Activated gamma-delta T cell treated with Interleukin-2 at 50 U/mL for 16 hours (primary cell): Measurements from ENCODE around the gene SRPK2.
A peak's percentile ranks its signal among the peaks of the same experiment; 100 is the strongest.
"Not testable (repeated sequence)": the region's sequence is repeated elsewhere in the genome, so short reads cannot be mapped to it uniquely, and the experiment has no call there.

Source experiments
- DNase-seq: peaks from one replicate; pipeline ENCODE4 v3.0.0-alpha.2; 2020

Gene SRPK2

DNA sequence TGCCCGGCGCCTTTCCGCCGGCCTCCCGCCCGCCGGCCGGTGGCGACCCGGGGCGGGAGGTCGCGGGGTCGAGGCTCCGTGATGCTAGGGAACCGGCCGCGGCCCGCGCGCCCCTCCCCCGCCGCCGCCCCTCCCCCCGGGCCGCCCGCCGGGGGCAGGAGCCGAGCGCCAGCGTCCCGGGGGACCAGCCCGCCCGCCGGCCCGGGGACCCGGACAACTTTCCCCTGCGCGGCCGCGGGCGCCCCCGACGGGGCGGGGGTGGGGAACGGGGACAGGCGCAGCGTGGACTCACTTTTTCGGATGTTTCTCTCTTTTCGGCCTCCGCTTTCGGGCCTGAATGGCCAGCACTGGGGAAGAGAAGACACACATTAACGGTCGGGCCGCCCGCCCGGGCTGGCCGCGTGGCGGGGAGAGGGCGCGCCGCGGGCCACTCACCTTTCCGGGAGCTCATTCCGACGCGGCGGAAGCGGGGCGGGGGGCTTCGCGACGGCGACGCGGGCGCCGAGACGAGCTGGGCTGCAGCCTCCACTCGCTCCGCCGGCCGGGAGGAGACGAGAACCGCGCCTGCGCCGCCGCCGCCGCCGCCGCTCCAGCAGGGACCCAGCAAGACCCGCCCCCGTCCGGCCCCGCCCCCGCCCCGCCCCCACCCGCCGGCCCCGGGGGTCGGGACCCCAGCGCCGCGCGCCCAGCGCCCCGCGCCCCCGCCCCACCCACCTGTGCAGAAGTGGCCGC, at the start of gene SRPK2:
Gene SRPK2 (minus strand): TSS at position 566 of the 732 bp plus-strand sequence.
- DNase-seq: peak; percentile 71

DNA sequence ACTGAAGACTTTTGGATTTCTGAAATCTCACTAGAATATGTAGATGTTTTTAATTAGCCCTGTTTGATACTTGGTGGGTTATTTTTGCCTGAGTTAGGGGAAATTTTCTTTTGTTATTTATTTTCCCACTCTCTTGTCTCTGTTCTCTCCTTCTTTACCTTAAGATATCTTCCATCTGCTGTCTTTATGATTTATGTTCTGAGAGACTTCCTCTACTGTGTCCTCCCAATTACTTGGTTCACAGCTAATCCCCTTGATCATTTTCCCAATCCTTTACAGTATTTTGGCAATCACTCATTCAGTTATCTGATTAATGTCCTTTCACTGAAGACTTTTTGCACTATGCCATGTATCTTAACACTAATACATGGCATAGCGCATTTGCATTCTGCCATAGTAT, 49.5 kb upstream of the SRPK2 start:
- no peak for DNase-seq

DNA sequence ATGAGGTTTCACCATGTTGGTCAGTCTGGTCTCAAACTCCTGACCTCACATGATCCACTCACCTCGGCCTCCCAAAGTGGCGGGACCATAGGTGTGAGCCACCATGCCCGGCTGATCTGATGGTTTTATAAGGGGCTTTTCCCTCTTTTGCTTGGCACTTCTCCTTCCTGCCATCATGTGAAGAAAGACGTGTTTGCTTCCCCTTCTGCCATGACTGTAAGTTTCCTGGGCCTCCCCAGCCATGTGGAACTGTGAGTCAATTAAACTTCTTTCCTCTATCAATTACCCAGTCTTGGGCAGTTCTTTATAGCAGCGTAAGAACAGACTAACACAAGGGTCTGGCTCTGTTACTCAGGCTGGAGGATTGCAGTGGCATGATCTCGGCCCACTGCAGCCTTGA, 48.6 kb upstream of the SRPK2 start:
- not testable (repeated sequence) for DNase-seq

DNA sequence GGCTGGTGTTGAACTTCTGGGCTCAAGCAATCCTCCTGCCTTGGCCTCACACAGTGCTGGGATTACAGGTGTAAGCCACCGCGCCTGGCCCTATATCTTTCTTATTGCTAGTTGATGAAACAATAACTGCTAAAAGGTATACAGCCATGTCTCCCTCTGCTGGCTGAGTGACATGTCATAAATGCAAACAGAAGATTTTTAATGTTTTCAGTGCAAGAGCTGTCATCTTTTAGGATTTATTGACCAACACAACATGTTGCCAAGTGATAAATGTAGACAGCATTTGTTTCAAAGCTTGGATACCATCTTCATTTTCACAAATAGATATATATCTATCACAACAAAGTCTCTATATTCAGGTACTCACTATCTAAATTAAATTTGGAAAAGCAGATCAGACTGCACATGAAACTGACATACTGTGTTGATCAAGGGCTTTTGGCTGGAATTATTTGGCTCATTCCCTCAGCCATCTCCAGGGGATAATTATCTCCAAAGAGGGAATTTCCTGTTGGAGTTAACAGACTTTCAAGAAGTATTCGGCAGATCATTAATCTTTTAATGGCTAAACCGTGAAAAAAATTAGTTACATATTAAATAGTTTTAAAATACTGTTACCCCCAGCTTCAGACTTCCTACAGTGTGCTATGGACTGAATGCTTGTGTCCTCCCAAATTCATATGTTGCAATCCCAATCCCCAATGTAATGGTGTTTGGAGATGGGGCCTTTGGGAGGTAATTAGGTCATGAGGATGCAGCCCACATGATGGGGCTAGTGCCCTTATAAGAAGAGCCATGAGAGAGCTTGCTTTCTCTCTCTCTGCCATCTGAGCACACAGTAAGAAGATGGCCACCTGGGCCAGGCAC, 41.3 kb upstream of the SRPK2 start:
- peak; percentile 56 for DNase-seq

DNA sequence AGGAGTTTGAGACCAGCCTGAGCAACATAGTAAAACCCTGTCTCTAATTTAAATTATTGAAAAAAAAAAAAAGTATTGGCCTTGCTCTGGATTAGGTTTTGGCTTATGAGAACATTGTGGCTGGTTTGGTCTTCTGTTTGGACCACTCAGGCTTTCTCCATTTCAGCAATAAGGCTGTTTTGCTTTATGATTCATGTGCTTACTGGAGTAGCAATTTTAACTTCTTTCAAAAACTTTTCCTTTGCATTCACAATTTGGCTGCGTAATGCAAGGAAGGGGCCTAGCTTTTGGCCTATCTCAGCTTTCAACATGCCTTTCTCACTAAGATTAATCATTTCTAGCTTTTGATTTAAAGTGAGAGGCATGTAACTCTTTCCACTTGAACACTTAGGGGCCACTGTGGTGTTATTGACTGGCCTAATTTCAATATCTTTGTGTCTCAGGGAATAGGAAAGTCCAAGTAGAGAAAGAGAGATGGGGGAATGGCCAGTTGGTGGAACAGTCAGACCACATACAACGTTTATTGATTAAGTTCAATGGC, 38.0 kb upstream of the SRPK2 start:
- no peak for DNase-seq

DNA sequence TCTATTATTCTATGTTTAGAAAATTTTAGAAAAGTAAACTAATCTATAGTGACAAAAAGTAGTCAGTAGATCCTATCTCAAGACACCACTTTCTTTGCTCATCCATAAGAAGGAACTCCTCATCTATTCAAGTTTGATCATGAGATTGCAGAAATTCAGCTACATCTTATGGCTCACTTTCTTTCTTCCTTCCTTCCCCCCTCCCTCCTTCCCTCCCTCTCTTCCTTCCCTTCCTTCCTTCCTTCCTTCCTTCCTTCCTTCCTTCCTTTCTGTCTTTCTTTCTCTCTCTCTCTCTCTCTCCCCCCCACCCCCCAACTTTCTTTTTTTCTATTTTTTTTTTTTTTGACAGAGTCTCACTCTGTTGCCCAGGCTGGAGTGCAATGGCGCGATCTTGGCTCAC, 35.3 kb upstream of the SRPK2 start:
- no peak for DNase-seq

DNA sequence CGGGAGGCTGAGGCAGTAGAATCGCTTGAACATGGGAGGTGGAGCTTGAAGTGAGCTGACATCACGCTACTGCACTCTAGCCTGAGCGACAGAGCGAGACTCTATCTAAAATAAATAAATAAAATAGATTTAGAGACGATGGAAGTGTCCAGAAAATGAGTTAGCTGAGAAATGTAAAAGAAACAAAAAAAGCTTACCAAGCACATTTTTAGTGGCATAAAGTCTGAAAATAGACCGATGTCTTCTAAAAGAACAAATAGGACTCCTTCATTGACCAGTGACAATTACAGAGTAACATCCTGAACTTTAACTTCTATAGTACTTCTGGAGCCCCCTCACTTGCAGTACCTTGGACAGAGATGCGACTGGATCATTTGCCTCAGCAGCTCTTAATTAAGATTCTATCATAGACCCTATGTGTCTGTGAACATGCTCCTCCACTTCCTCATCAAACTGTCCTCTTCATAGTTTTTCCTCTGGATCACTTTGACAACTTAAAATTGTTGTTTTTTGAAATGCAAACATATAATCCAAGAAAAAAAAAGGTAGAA, 25.2 kb upstream of the SRPK2 start:
- no peak for DNase-seq

DNA sequence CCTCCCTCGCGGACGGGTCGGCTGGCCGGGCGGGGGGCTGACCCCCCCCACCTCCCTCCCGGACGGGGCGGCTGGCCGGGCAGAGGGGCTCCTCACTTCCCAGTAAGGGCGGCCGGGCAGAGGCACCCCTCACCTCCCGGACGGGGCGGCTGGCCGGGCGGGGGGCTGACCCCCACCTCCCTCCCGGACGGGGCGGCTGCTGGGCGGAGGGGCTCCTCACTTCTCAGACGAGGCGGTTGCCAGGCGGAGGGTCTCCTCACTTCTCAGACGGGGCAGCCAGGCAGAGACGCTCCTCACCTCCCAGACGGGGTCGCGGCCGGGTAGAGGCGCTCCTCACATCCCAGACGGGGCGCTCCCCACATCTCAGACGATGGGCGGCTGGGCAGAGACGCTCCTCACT, 22.1 kb upstream of the SRPK2 start:
- not testable (repeated sequence) for DNase-seq

DNA sequence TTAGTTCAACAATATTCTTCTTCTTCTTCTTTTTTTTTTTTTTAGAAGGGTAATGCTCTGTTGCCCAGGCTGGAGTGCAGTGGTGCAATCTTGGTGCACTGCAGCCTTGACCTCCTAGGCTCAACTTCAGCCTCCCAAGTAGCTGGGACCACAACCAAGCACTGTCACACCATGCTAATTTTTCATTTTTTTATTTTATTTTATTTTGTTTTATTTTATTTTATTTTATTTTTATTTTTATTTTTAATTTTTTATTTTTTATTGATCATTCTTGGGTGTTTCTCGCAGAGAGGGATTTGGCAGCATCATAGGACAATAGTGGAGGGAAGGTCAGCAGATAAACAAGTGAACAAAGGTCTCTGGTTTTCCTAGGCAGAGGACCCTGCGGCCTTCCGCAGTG, 21.1 kb upstream of the SRPK2 start:
- not testable (repeated sequence) for DNase-seq

DNA sequence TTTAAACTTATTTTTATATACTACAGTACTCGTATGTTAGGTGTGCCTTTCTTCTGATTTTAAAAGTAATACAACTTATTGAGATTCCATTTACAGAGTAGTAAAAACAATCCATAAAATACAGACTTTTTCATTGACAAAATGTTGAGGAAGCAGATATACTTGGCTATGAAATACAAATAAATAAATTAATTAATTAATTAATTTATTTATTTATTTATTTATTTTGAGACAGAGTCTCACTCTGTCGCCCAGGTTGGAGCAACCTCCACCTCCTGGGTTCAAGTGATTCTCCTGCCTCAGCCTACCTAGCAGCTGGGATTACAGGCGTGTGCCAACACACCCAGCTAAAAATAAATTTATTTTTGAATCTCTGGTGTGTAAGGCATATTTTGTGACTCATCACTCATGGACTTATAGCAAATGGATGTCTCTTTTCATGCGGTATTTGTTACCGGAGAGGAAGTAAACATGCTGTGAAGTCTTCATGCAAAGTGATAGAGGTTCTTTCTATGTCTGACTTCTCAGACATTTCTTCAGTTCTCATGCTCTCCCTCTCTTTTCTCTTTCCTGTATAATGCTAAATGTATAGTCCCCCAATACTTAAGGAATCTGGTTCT, 20.2 kb upstream of the SRPK2 start:
- DNase-seq: no peak

DNA sequence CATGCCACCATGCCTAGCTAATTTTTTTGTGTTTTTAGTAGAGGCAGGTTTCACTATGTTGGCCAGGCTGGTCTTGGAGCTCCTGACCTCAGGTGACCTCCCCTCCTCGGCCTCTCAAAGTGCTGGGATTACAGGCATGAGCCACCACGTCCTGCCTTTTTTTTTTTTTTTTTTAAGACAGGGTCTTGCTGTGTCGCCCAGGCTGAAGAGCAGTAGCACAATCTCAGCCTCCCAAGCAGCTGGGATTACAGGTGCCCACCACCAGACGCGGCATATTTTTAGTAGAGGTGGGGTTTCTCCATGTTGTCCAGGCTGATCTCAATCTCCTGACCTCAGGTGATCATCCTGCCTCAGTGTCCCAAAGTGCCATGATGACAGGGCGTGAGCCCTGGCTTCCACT, 14.4 kb upstream of the SRPK2 start:
- DNase-seq: no peak

DNA sequence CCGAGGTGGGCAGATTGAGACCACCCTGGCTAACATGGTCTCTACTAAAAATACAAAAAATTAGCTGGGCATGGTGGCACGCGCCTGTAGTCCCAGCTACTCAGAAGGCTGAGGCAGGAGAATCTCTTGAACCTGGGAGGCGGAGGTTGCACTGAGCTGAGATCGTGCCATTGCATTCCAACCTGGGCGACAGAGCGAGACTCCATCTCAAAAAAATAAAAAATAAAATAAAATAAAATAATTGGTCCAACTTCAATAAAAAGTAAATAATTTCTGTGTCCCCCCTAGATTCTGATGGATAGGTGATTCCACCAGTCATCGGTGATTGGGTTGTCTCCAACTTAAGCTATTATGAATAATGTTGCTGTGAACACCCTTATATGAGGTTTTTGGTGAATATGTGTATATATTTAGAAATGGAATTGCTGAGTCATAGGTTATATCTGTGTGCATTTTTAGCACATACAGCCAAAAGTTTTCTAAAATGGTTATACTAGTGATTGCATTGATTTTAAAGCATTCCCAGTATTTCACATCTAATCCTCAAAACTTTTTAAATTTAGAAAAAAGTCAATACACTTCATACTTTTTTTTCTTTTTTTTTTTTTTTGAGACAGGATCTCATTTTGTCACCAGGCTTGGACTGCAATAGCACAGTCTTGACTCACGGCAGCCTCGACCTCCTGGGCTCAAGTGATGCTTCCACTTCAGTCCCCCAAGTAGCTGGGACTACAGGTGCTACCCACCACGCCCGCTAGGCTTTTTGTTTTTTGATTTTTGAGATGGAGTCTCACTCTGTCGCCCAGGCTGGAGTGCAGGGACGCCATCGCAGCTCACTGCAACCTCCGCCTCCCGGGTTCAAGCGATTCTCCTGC, 13.7 kb upstream of the SRPK2 start:
- no peak for DNase-seq

DNA sequence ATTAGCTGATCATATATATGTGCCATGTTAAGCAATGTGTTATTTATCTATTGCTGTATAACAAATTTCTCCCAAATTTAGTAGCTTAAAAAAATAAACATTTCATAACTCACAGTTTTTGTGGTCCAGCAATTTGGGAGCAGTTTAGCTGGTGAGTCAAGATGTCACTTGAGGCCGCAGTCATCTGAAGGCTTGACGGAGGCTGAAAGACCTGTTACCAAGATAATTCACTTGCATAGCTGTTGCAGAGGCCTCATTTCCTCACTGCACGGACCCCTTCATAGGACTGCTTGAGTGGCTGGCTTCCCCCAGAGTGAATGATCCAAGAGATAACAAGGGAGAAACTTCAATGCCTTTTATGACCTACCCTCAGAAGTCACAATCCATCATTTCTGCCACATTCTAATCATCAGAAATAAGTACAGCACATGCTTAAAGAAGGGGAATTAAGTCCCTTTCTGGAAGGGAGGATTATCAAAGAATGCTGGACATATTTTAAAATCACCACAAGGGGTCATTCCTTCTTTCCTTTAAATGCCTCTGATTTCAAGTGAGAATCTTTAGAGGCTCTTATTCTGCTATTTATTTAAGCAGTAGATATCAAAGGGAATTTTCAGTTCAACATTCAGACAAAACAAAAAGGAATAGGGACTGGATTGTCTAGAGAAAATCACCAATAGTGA, 10.5 kb upstream of the SRPK2 start:
- DNase-seq: no peak

DNA sequence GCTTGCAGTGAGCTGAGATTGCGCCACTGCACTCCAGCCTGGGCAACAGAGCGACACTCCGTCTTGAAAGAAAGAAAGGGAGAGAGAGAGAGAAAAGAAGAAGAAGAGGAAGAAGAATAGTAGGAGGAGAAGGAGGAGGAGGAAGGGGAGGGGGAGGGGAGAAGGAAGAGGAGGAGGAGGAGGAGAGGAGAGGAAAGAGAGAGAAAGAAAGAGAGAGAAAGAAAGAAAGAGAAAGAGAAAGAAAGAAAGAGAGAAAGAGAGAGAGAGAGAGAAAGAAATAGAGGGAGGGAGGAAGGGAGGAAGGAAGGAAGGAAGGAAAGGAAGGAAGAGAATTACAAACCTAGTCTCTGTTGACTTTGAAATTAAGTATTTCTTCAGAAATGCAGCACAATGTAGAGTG, 7.8 kb upstream of the SRPK2 start:
- no peak for DNase-seq

DNA sequence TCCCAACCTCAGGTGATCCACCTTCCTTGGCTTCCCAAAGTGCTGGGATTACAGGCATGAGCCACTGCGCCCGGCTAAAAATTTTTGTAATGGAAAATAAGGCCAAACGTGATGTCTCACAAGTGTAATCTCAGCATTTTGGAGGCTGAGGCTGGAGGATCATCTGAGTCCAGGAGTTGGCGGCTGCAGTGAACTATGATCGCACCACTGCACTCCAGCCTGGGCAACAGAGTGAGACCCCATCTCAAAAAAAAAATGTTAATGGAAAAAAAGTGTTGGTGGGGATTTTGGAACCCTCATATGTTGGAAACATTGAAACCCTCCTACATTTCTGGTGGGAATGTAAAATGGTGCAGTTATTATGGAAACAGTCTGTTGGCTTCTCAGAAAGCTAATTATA, 2.7 kb upstream of the SRPK2 start:
- no peak for DNase-seq

DNA sequence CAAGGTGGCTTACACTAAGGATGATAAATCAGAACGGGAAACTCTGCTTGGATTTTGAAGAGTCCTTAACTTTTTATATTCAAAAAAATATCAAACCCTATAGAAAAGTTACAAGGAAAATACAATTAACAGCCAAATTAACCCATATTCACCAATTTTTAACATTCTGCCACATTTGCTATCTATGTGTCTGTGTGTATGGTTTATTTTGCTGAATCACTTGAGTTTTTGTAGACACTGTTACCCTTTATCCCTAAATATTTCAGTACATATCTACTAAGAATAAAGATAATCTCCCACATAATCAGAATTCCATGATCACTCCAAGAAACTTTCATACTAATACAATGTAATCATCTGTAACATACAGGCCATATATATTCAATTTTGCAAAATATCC, 1.2 kb upstream of the SRPK2 start:
- DNase-seq: no peak

DNA sequence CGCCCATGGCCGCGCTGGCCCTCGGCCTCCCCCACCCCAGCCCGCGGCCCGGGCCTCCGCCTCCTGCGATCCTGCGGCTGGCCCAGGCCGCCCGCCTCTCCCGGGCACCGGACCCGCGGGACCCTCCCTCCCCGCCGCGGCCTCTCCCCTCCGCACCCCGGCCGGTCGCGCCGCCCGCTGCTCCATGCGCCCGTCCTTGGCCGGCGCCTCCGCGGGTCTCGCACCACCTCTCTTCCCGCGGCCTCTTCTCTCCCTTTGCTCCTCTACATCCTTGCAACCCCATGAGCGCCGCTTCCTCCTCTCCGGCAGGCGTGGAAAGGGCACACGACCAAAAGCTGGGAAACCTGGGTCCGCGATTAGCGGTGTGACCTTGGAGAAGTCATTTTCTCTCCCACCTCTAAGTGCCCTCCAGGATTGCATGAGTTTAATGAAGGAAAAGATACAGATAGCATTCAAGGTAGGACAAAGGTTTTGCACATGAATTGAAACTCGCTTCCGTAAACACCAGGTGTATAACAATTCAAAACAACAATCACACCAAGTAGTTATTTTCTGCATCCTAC, 448 bp upstream of the SRPK2 start:
- DNase-seq: peak; percentile 9

DNA sequence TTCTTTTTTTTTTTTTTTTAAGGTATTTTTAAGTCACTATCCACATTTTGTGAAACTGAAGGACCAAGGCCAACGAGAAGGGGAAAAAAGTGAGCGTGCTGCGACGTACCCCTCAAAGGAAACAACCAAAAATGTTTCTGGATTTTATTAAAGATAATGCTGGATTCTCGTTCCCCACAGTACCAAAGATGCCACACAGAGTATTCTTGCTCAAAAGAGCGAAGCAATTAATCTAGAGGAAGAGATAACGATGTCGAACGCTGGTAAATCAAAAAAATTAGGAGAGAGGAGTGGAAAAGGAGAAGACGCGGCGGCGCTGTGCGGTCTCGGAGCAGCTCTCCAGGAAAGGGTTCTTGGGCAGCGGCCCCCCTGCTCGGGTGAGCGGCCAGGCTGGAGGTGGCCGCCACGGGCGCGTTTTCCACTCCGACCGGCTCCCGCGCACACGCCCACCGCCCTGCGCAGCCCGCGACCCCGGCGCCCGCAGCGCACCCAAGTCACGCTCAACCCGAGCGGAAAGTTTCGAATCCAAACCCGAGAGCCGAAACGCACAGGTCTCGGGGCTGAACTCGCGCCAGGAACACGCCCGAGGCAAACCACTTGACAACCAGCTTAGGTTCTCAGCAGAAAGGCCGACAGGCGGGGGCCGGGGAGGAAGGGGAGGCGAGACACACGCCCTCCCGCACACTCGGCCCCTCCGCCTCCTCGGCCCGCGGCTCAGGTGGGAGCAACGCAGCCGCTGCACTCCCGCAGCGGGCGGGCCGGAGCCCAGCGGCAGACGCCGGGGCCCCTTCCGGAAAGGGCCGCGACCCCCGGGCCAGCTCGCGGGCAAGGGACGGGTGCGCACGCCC, 989 bp downstream of the SRPK2 start:
- peak; percentile 51 for DNase-seq

DNA sequence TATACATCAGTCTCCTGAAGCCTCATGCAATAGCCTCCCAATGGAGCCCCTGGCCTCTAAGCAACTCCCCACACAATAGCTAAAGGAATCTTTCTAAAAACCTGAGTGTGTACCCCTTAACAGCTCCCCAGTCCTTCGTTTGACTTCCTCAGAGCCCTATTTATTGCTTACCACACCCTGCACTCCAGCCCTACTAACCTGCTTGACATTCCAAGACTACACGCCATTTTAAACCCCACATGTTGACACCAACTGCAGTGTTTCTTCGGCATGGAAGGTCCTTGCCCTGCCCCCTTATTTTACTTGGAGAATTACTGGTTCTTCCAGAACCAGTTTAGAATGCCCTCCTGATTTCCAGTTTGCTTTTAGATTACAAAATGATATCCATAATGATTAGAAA, 10.8 kb downstream of the SRPK2 start:
- DNase-seq: no peak

DNA sequence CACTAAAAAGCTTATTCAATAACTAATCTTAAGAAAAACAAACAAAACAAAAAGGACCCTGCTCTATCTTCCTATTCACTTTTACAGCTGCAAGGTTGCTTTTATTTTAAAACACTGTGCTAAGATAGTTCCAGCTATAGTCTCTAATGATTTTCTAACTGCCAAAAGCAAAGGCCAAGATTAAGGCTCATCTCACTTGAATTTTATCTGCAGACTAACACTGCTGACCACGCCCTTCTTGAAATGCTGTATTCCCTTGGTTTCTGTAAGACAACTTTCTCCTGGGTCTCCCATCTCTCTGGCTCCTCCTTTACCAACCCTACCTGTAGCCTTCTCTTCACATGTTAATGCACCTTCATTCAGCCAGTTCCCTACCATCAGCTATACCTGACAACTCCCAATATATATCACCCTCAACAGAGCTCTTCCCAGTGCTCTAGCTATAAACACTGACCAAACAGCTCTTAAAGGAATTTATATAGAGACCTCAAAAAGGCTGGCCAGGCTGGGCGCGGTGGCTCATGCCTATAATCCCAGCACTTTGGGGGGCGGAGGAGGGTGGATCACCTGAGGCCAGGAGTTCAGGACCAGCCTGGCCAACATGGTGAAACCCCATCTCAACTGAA, 11.7 kb downstream of the SRPK2 start:
- no peak for DNase-seq
